Naive thymus-derived CD4-positive, alpha-beta T cell (primary cell): ENCODE results near the gene LYPLAL1. TPM values are rescaled to one million over a fixed set of nuclear protein-coding genes. Genes with fewer than 3 reads are reported as not detected.

Experiments used
- ATAC-seq: fragments of 150-1000 bp; cut with Tn5 transposase; 2 replicates; pipeline ENCODE4 v1.10.0; 2021; ENCODE audit warnings: mild to moderate bottlenecking, moderate library complexity
- CTCF ChIA-PET: fragments of 350-600 bp; sonication (Branson Sonifier 250); formaldehyde crosslinking; loops from one replicate; lab custom pipeline; 2021; ENCODE audit warnings: antibody characterized with exemption; lab: Charles Lee
- POLR2A ChIA-PET: fragments of 350-600 bp; sonication (Branson Sonifier 250); formaldehyde crosslinking; loops from one replicate; lab custom pipeline; 2021; ENCODE audit warnings: antibody characterized with exemption, inconsistent platforms; lab: Charles Lee
- DNase-seq, 9 donors: peaks; one replicate each; pipeline versions ENCODE4 v3.0.0 to v3.0.0-alpha.2; 2020 to 2022; ENCODE audit warnings: mixed read lengths in 1 of 9
- H3K27ac ChIP-seq: one replicate; pipeline ENCODE4 v1.7.0; 2013; ENCODE audit warnings: mild to moderate bottlenecking, low read depth, low read length, moderate library complexity
- H3K27me3 ChIP-seq, 2 donors: one replicate each; pipeline ENCODE4 v1.7.0; 2013; ENCODE audit warnings: low read length in 2 of 2, mild to moderate bottlenecking in 2 of 2, moderate library complexity in 2 of 2; ENCODE audit not compliant: control insufficient read depth in 2 of 2, insufficient read depth in 2 of 2
- H3K36me3 ChIP-seq, 3 experiments: 1 replicate in 2 of 3; 2 replicates in 1 of 3; pipeline ENCODE4 v1.7.0; 2013; ENCODE audit warnings: low read length in 3 of 3, mild to moderate bottlenecking in 3 of 3, moderate library complexity in 1 of 3; ENCODE audit not compliant: insufficient read depth in 3 of 3, control insufficient read depth in 2 of 3
- H3K4me1 ChIP-seq, 2 donors: one replicate each; pipeline ENCODE4 v1.7.0; 2013; ENCODE audit warnings: low read length in 2 of 2, mild to moderate bottlenecking in 2 of 2, moderate library complexity in 1 of 2; ENCODE audit not compliant: control insufficient read depth in 2 of 2, insufficient read depth in 2 of 2
- H3K4me3 ChIP-seq: 2 replicates; pipeline ENCODE4 v1.7.0; 2013; ENCODE audit warnings: mild to moderate bottlenecking, low read length
- H3K9me3 ChIP-seq, 3 experiments: 1 replicate in 2 of 3; 2 replicates in 1 of 3; pipeline ENCODE4 v1.7.0; 2013; ENCODE audit warnings: low read length in 3 of 3; ENCODE audit not compliant: control insufficient read depth in 2 of 3
- H3K27ac Mint-ChIP-seq, 9 donors: one replicate each; pipeline ENCODE4 v1.8.0; 2020 to 2022; ENCODE audit warnings: mixed read lengths in 9 of 9, mild to moderate bottlenecking in 8 of 9, moderate library complexity in 5 of 9, inconsistent platforms in 2 of 9
- H3K27me3 Mint-ChIP-seq, 5 donors: one replicate each; pipeline ENCODE4 v1.8.0; 2021 to 2022; ENCODE audit warnings: mixed read lengths in 5 of 5, mild to moderate bottlenecking in 1 of 5
- H3K36me3 Mint-ChIP-seq, 5 donors: one replicate each; pipeline ENCODE4 v1.8.0; 2020 to 2022; ENCODE audit warnings: mixed read lengths in 5 of 5, mild to moderate bottlenecking in 3 of 5, inconsistent platforms in 1 of 5
- H3K4me1 Mint-ChIP-seq, 7 donors: one replicate each; pipeline ENCODE4 v1.8.0; 2020 to 2022; ENCODE audit warnings: mixed read lengths in 7 of 7, mild to moderate bottlenecking in 3 of 7, inconsistent platforms in 1 of 7
- H3K4me3 Mint-ChIP-seq, 10 donors: one replicate each; pipeline ENCODE4 v1.8.0; 2020 to 2022; ENCODE audit warnings: mild to moderate bottlenecking in 10 of 10, mixed read lengths in 10 of 10, moderate library complexity in 6 of 10, inconsistent platforms in 2 of 10
- H3K9me3 Mint-ChIP-seq, 11 donors: one replicate each; pipeline ENCODE4 v1.8.0; 2020 to 2022; ENCODE audit warnings: mixed read lengths in 11 of 11, mild to moderate bottlenecking in 4 of 11, inconsistent platforms in 1 of 11, moderate library complexity in 1 of 11
- intact Hi-C, 2 donors: fragments of 100-400 bp; cut with micrococcal nuclease; formaldehyde crosslinking; loops; one replicate each; pipeline ENCODE4 v1.15.1; 2023
- polyA plus RNA-seq, 2 donors: library from polyadenylated mRNA; unstranded; fragments of 300-500 nt; fragmentation: Illumina TruSeq; gene quantifications; one replicate each; pipeline ENCODE4 v1.2.3, GENCODE V29; 2021
- total RNA-seq, 6 experiments: library from RNA in 5 of 6; stranded (reverse) in 5 of 6; gene quantifications; 1 replicate in 5 of 6; 2 replicates in 1 of 6; pipeline ENCODE4 v1.2.3 and lab custom pipeline; 2021 to 2026

Gene LYPLAL1
- total and polyA plus RNA-seq, 7 experiments from 2014 or later: 12.2 to 33.0 (median 20.9) TPM

GRCh38 chr1:219261454-219261853, 87.8 kb downstream of the LYPLAL1 start:
- ChIA-PET POLR2A (no interaction called here), CTCF (no interaction called here)
- no peaks in the 10 kb centered on the region for H3K27me3 Mint-ChIP-seq
- H3K4me1 ChIP-seq: no peaks in the 10 kb centered on the region
- no peak overlapping the region for H3K4me3 Mint-ChIP-seq
- H3K9me3 Mint-ChIP-seq: peaks cover 3 to 49% (median 23%) of the 10 kb centered on the region in 11 donors
- DNase-seq (no peak), ATAC-seq (no peak)
- no peak overlapping the region for H3K27ac ChIP-seq
- no peaks in the 10 kb centered on the region for H3K36me3 ChIP-seq
- intact Hi-C loops: no loop called here
- H3K9me3 ChIP-seq: peaks cover 0 to 3% (median 0%) of the 10 kb centered on the region in 3 experiments
- no peaks in the 10 kb centered on the region for H3K4me1 Mint-ChIP-seq
- H3K4me3 ChIP-seq: no peak overlapping the region
- H3K27me3 ChIP-seq: no peaks in the 10 kb centered on the region
- H3K36me3 Mint-ChIP-seq: peaks cover 0 to 38% (median 30%) of the 10 kb centered on the region in 5 donors
- no peak overlapping the region for H3K27ac Mint-ChIP-seq
